C1 segment of cervical spinal cord (tissue), 14 donors: ENCODE measurements around the gene RGS6.

Source experiments
- DNase-seq, 14 donors: peaks; one replicate each; lab custom pipeline; 2025; lab: John Stamatoyannopoulos, UW

The RGS6 gene

DNA sequence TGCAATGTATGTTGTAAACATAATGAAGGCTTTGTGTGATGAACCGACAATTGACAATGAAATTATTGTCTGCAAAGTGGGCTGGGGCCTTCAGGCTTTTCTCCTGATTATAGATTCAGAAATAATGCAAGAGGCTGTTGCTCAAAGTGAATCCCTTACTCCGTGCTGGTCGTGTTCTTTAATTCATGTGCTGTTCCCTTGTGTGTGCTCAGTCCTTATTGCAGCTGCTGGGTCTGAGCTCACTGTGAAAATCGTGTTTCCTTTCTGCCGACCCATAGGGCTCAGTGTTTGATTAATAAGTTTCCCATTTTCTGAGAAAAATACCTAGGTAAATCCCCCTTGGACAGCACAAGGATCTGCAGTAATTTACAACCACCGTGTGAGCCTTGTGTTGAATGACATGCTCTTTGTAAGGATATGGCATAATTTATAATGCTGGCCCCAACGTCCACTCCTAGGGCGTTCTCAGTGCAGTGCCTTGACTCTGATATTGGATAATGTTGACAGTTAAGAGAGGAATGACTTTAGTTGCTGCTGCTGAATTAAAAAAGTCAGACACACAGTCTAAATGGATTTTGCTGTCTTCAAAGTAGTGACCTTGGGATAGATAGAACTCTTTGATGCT, 81.6 kb downstream of the RGS6 start:
- DNase-seq = peak in 1 of 14 donors; percentile 7

DNA sequence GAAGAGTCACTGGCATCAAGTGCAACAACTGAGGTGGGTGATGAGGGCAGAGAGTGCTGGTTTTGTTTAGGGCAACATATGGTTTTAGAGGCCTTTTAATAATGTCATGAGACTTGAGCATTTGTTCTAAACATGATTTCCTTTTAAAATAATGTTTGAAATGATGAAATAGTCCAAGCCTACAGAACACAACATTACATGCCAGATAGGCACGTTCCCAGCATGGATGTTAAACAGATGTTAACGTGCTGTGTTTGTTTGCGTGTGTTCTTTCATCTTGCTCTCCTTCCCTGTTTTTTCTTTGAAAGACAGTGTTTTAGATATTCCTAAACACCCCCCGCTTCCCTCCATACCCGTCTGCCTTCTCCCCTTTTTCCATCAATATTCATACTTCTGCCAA, 82.3 kb downstream of the RGS6 start:
- no peak for DNase-seq

- no peak for DNase-seq
These were observed 85.1 kb downstream of the RGS6 start for GRCh38 chr14:72017290-72017689.

GRCh38 chr14:72023128-72024042, 91.2 kb downstream of the RGS6 start:
- no peak for DNase-seq

DNA sequence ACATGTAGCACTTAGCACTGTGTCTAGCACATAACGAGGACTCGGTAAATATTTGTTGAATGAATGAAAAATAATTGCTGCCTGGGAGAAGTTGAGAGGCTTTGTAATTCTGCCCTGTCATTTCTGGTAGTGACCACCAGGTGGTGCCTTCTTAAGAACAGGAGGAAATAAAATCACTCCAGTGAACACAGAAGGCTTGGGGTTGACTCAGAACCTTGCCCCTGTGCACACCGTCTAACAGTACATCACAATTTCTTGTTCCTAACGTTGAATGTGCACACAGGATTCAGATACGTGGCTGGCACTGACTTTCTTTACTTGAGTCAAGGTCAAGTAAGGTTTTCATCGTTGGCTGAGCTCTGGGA, 91.8 kb downstream of the RGS6 start:
- no peak for DNase-seq

DNA sequence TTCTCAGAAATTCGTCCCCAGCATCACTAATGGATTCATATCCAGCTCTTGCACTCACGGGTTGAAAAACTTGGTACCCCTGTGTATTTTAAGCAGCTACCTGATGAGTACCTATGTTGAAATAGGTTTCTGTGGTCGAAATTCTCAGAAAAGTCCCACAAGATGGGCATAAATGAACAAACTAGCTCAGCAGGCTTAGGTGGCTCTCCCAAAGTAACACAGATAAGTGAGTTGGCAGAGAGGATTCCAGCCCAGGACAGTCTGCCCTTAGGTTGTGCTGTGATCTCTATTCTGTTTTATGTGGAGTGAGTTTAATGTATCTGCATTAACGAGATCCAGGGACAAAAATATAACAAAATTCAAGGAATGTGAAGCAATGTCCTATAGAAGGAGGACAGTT, 92.3 kb downstream of the RGS6 start:
- DNase-seq = no peak

GRCh38 chr14:72026536-72026935, 94.3 kb downstream of the RGS6 start:
- DNase-seq = no peak

- DNase-seq = no peak
These were observed 94.8 kb downstream of the RGS6 start for GRCh38 chr14:72027061-72027460.

GRCh38 chr14:72033365-72033764, 101.1 kb downstream of the RGS6 start:
- no peak for DNase-seq

DNA sequence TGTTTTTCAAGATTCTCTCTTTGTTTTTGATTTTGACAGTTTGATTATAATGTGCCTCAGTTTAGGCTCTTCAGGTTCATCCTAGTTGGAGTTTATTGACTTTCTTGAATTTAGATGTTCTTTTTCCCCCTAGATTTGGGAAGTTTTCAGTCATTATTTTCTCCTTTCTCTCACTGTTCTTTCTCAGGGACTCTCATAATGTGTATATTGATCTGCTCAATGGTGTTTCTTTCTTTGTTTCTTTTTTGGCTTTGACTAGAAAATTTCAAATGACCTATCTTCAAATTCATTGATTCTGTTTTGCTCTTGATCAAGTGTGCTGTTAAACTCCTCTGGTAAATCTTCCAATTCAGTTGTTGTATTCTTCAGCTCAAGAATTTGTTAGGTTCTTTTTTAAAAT, 108.3 kb downstream of the RGS6 start:
- DNase-seq = no peak

- DNase-seq = no peak
These were observed 113.0 kb downstream of the RGS6 start for GRCh38 chr14:72045271-72045670.

- DNase-seq = no peak
These were observed 113.7 kb downstream of the RGS6 start for GRCh38 chr14:72045885-72046284.

DNA sequence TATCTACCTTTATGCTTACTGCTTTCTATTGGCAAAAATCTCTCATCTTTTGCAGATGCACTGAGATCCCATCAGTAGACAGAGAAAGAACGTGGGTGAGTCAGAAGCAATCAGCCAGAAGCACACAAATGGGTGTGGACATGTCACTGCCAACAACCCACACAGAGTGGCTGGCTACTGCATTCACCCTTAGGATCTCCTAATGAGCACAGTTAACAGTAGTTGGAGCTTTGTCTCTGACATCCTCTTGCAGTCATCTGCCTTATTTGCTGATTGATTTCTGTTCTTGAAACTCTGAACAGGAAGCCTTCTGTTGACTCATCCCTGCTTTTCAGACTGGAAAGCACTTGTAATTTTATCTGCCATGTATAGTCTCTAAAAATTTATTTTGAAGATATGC, 117.2 kb downstream of the RGS6 start:
- no peak for DNase-seq

DNA sequence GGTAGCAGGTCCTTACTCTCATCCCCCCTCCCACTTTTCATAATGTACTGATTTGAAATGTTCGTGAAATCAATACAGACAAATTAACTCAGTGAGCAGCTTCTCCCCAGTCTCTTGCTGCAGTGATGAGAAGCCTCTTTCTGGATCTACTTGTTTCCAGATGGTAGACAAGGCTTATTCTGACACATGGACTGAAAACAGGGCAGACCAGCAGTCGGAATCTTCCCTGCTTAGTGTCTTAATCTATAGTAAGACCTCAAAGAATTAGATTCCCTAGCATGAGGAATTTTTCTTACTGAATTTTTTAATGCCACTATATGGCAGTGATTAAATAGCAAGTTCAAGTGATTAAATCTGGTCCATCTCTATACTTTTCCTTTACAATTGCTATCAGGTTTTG, 120.1 kb downstream of the RGS6 start:
- DNase-seq = no peak

DNA sequence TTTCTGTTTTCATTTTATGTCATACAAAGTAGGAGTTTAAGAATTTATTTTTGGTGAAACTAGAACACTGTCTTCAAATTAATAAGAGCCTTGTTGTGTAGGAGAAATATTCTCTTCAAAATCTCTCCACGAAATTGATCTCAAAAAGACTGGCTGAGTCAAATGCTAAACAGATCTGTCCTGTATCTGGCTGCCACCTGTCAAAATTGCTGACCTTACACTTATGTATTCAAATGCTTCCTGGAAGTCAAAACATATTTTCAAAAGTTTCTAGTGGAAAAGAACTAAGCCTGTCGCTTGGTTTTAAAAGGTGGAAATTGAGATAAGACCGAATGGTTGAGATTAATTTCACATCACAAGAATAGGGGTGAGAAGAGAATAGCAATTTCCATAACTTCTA, 121.4 kb downstream of the RGS6 start:
- no peak for DNase-seq

- DNase-seq = no peak
These were observed 122.7 kb downstream of the RGS6 start for GRCh38 chr14:72054911-72055310.

DNA sequence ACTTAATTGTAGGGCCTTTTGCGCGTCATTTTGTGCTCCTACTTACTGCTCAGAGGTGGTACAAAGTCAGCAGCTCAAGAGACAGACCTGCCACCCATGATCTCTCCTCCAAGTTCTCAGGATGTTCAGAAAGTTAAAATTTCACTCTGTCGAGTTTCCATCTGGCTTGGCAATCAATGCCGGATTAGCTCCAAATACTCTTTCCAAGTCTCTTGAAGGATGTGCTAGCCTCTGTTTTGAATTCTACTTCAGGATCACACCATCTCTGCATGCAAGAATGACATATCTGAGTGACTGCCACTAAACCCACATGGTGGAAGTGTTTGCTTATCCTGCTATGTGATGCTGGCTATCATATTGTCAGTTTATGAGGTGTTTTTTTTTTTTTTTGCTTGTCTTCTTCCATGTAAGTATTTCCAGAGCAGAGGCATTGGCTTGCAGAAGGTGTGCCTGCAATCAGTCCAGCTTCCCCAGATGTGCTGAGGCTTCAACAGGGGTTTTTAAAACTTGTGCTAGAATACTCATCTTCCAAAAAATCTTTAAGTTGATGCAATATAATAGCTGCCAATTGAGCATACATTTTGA, 125.6 kb downstream of the RGS6 start:
- no peak for DNase-seq

- no peak for DNase-seq
These were observed 128.2 kb downstream of the RGS6 start for GRCh38 chr14:72060460-72060859.

DNA sequence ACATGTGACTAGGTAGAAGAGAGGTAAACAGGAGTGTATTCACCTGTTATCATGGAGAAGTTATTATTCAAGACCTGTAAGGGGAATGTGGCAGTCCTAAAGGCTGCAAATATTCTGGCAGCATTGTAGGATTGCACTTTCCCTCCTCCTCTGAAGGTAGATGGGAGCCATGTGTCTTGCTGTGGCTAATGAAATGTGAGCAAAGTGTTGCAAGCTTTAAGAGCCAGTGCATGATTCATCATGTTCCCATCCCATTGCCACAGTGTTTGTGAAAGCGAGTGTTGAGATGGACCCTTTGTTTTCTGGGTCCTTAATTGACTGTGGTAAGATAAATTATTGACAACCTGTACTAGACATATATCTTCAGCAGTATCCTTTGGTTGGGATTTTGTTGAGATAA, 128.7 kb downstream of the RGS6 start:
- DNase-seq = no peak

DNA sequence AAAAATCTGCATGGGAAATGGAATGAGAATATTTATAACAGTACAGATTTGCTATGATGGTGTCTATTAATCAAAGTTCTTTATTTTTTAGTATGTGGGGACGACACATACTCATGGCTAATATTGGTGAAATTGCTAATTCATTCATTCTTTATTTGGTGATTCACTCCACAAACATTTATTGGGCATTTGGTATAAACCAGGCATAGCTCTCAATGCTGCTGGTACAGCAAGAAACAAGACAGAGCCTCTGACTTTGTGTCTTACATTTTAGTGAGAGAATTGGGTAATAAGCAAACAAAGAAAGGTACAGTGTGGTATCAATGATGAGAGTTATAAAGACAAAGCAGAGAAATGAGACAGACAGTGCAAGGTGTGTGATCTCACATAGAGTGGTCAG, 129.5 kb downstream of the RGS6 start:
- DNase-seq = no peak

- DNase-seq = no peak
These were observed 131.6 kb downstream of the RGS6 start for GRCh38 chr14:72063761-72064282.

DNA sequence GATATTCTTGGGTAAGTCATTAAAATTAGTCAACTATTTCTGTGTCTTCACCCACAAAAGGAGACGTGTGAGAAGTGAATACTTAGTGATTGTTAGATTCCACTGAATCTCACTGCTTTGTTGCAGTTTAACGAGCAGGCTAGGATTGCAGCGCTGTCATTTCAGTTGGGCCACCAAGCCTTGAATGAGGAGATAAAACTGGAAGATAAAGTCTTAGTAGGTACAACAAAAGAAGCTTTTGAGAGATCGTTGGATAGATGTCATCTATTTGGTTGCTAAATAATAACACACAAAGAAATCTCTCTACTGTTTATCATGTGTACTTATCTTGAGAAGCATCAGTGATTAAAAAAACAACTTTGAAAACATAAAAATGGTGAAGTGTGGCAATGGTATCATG, 132.3 kb downstream of the RGS6 start:
- no peak for DNase-seq

- no peak for DNase-seq
These were observed 138.2 kb downstream of the RGS6 start for GRCh38 chr14:72070458-72070857.
